Amniotic stem cell (primary cell): ENCODE measurements around the gene GRK6.
"Not testable (repeated sequence)": the region's sequence is repeated elsewhere in the genome, so short reads cannot be mapped to it uniquely, and the experiment has no call there.

Experiments
- DNase-seq: peaks from one replicate; lab custom pipeline; 2025; lab: John Stamatoyannopoulos, UW

The GRK6 gene

DNA sequence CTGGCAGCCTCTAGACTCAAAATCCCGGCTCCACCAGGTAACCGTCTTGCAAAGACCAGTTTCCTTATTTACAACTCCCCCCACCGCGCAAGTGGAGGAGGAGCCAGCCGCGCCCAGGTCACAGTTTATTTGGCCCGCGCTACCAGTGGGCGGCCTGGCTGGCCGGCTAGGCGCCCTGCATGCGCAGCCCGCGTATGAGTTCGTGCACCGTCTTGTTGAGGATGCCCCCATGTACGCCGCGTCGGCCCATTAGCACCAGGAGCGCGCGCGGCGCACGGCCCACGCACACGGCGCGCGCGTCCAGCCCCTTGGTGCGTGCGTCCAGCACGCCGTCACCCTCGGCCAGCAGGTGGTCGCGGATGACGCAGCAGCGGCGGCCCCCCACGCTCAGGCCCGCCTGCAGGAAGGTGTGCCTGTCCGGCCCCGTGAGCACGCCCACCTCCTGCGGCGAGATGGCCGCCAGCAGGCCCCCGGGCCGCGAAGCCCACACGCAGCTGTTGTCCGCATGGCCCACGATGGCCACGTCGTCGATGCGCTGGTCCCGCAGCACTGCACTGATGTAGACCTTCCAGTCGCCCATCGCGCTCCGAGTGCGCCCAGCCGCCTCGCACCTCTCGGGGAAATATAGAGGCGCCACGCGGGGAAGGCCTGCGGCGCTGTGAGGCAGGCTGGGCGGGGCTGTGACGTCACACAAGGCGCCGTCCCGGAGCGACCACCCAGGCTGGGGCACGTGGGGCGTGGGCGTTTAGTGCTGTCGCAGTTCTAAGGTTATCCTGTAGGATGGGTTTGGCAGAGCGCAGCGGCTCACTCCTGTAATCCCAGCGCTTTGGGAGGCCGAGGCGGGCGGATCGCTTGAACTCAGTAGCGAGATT is 26.2 kb upstream of the GRK6 start, which contains the start of gene PFN3:
Gene PFN3 (minus strand): TSS at position 665 of the 872 bp plus-strand sequence. CDS start 85 bp downstream, at position 580.
- no peak for DNase-seq

DNA sequence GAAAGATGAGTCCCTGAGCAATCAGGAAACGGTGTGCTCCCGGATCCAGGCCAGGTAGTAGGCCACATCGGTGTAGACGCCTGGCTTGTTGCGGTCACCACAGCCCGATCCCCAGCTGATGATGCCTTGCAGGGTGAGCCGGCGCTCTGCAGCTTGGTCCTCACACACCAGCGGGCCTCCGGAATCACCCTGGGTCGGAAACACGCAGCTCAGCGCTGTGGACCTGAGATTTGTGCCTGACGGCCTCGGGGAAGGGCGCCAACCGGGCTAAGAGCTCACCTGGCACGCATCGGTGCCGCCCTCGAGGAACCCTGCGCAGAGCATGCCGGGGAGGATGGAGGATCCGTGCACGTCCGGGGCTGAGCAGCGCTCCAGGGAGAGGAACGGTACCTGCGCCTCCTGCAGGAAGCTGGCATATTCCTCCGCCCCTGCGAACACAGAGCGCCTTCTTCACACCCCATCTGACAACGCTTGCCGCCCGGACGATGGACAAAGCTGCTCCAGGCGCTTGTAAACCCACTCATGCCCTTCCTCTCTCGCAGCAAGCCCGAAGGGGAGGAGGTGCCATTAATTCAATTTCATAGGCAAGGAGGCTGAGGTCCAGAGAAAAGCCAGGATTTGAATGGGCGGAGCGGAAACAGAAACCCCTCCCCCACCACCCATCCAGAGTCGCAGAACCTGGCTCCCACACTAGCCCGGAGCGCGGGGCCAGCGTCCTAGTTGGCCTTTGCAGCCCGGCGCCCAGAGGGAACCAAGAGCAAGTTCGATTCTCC is 24.0 kb upstream of the GRK6 start:
- no peak for DNase-seq

DNA sequence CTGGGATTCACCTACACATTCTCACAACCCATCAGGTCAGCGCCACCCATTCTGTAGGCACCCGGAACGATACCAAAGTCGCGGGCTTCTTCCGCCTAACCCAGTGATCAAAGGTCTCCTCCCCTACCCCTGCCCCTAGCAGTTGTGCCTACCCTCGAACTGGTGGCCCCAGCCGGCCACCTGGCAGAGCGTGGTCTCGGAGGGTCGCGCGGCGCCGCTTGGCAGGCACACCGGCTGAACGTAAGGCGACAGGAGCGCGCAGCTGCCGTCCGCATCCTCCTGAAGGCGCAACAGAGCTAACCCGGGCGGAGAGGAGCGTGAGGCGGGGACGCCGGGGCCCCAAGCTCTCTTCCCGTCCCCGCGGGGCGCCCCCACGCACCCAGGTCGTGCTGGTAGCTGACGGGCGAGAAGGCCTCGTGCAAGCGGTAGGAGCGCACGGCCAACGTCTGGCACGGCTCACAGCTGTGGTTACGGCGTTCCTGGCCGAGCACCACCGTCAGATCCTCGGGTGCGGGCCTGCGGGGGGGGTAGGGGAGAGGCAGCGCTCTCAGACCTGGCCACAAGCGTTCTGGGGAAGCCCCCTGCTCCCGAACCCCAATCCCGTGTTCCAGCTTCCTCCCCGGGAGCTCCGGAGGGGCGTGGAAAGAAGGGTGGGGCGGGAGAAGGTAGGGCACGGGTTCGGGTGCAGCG is 23.2 kb upstream of the GRK6 start:
- DNase-seq: no peak

DNA sequence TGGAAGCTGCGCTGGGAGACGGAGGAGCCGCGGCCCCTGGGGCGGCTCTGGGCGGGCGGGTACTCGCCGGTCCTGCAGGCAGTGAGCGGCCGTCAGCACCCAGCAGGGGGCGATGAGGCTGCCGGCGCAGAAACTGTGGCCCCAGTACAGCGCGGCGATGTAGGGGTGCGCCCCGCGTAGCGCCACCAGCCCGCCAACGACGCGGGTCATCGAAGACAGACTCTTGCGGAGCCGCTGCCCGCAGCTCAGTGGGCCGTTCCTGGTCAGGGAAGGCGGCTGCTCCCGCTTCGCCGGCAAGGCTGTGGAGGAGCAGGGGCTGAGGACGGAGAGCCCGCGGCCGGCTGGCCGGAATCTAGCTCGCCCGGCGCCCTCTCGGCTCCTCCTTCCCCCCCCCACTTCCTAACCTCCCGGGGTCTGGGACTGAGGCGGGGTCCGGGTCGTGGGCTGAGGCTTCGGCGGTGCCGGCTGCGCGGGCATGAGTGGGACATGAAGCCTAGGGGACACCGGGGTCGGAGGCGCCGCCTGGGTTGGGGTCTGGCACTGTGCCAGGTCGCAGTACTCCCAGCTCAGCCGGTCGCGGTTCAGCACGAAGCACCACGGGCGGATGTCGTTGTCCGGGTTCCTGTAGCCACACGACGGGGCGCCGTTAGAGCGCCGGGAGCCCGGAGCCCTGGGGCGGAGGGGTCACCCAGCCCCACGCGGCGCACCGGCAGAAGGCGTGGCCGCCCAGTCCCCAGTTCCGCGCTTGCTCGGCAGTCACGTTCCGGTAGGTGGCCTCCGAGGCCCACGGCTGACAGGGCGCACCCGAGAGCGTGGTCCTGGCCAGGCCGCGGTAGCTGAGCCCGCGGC is 22.5 kb upstream of the GRK6 start:
- peak; percentile 33 for DNase-seq

DNA sequence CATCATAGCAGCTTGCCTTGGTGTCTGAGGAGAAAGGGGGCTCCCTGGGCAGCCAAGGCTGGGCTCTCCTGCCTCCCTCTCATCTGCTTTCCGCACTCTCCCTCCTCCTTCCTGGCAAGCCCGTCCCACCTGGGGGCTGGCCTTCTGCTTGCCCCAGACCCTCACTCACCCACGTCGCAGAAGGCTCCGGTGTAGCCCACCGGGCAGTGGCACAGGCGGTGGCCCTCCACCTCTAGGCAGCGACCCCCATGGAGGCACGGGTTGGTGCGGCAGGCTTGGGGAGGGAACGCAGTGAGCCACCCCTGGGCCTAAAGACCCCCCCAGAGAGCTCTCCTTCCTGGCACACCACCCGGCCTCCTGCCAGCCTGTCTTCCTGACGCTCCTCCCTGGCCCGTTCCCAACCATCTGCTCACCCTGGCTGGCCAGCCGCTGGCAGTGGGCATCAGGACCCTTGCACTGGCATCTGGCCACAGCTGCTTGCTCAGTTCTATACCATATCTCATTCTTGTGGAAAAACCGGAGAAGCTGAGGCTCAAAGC is 21.8 kb upstream of the GRK6 start:
- no peak for DNase-seq

DNA sequence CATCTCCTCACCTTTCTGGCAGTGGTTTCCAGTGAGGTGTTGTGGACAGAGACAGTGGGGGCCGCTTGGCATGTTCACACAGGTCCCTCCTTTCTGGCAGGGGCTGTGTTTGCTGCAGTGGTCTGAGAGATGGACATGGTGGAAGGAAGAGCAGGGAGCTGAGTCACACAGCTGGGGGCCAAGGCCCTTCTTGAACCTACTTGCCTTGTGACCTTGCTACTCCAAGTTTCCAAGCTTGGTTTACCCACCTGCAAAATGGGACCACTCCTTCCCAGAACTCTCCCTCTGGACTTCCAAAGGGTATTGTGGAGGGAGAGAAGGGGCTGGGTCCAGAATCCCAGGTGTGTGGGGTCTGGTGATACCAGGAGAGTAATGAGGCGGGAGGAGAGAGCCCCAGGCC is 21.2 kb upstream of the GRK6 start:
- no peak for DNase-seq

DNA sequence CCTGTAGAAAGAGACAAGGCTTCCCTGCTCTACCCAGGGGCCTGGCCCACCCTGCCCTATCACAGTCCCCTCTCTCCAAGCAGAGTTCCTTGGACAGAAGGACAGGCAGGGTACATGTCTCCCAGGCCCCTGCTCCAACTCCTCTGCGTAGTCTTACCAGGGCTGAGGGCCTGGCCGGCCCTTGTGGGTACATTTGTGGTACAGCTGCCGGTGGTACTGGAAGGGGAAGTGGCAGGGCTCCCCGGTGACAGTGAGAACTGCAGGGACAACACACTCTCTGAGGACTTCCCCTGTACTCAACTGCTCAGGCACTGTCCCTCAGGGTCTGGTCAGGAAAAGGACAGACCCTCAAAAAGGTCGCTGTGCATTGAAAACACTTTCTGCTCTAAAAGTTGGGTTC is 20.7 kb upstream of the GRK6 start:
- DNase-seq: no peak

DNA sequence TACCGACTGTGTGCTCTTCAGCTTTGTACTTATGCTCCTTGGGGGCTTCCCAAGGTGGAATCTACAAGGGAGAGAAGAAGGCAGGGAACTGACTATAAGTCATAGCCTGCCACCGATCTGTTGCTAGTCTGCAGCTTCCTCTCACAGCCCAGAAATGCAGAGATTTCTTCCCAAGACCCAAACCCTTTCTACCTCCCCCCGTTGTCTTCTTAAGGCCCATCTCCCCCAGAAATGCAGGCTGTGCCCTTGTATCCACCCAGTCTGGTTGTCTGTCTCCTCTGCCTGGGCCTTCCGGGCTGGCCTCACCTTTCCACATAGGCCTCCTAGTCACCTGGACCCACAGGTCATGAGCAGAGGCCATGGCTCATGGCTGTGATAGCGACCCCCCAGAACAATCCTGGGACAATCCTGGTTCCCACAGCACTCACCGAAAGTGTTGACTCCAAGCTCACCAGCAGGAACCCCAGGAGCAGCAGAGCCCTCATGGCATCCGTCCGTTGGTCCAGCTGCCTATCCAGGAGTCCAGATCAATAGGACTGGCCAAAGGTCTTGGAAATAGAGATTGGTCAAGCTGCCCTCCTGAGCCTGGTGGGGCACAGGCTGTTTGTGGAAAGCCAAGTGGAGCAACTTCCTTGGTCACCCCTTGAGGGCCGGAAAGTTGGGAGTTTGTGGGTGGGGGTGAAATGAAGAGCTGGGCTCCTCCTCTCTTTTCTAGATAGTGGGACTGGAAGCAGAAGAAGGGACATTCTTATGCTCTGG is 17.3 kb upstream of the GRK6 start, which contains the start of gene F12:
Gene F12 (minus strand): TSS at position 522 of the 759 bp plus-strand sequence. CDS start 37 bp downstream, at position 485.
- DNase-seq: no peak

DNA sequence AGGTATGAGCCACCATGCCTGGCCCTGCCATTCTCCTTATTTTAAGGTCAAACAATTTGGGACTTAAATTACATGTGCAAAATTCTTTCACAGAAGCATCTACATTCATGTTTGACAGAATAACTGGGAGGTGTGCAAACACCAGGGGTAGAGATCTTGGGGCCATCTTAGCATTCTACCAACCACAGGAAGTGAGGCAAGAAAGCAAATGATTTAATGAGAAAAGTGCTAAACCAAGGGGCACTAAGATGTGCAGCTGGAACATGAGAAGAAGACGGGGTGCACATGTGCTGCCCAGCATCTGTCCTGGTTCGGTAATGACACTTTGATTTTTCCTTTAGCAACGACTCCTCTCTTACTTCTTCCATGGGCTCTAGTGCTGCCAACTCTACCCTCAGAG is 15.9 kb upstream of the GRK6 start:
- DNase-seq: no peak

DNA sequence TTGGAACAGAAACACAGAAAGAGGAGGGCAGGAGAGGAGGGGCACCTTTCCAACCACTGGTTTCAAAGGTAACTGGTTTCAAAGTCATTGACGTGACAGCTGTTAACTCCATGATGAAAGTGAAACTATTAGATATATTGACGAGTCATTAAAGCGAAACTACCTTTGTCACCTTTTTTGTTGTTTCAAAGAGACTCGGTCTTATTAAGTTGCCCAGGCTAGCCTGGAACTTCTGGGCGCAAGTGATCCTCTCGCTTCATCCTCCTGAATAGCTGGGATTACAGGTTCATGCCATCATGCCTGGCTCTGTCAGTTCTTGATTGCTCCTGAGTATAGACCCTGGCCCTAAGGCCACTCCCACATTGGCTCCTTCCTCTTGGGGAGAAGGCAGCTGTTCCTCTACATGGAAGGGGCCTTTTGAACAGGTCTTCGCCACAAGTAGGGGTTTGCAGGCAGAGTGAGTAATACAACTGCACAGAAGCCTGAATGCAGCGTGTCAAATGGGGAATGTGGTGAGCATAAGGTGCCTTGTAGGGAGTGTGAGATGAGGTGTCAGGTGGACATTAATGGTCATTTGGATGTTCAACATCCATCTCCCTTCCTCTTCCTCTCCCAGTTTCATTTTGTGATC is 13.8 kb upstream of the GRK6 start:
- DNase-seq: no peak

DNA sequence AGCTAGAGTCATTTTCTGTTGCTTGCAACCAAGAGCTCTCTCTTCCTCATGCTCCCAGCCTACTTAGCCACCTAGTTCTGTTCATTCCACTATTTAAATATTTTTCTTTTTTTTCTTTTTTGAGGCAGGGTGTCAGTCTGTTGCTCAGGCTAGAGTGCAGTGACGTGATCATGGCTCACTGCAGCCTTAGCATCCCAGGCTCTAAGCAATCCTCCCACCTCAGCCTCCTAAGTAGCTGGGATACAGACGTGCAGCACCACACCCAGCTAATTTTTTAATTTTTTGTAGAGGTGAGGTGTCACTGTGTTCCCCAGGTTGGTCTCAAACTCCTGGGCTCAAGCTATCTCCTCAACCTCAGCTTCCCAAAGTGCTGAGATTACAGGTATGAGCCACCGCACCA is 12.0 kb upstream of the GRK6 start:
- no peak for DNase-seq

DNA sequence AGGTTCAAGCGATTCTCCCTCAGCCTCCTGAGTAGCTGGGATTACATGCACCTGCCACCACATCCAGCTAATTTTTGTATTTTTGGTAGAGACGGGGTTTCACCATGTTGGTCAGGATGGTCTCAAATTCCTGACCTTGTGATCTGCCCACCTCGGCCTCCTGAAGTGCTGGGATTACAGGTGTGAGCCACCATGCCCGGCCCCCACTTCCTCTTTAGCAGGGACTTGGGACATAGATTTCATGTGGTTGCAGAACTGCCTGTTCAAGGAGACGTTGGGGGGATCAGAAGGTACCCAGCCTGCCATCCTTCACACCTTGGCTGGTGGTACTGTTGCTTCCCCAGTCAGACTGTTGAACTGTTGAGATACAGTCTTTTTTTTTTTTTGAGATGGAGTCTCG is 9.4 kb upstream of the GRK6 start:
- not testable (repeated sequence) for DNase-seq

DNA sequence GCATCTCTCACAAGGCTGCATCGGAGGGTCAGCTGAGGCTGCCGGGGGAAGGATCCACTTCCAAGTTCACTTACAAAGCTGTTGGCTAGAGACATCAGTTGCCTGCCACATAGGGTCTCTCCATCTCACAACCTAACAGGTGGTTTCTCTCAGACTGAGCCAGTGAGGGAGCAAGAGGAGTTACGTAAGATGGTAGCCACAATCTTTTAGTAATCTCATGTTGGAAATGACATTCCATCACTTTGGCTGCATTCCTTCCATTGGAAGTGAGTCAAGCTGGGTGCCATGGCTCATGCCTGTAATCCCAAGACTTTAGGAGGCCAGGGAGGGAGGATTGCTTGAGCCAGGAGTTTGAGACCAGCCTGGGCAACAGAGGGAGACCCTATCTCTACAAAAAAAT is 7.4 kb upstream of the GRK6 start:
- no peak for DNase-seq

DNA sequence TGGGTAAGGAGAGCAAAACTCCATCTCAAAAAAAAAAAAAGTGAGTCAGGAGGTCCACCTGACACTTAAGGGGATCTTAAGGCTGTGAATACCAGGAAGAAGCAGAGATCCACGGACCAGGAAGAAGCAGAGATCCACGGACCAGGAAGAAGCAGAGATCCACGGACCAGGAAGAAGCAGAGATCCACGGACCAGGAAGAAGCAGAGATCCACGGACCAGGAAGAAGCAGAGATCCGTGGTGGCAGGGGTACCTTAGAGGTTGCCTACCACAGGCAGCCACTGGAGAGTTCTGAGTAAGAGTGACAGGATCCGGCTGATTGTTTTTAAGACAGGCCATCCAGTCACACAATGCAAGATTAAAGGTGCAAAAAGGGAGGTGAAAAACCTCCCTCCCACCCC is 6.0 kb upstream of the GRK6 start:
- DNase-seq: not testable (repeated sequence)

DNA sequence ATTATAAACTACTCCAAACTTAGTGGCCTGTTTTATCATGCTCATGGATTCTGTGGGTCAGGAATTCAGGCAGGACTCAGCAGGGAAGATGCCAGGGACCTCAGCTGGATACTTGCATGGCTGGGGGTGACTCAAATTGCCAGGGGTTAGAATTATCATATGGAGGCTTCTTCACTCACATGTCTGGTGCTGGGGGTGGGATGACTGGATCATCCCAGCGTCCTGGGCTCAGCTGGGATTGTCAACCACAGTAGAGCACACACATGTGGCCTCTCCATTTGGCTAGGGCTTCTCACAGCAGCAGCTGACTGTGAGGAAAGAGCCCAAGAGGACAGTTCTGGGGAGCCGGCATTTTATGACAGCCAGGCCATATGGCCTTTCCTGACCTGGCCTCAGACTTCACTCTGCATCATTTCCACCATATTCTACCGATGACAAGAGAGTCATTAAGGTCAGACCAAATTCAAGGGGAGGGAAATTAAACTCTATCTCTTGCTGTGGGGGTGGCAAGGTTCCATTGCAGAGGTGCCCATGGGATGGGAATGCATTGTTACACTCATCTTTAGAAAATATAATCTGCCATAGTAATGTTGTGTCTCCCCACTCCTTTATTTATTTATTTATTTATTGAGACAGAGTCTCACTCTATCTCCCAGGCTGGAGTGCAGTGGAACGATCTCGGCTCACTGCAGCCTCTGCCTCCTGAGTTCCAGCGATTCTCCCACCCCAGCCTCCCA is 5.2 kb upstream of the GRK6 start:
- no peak for DNase-seq

DNA sequence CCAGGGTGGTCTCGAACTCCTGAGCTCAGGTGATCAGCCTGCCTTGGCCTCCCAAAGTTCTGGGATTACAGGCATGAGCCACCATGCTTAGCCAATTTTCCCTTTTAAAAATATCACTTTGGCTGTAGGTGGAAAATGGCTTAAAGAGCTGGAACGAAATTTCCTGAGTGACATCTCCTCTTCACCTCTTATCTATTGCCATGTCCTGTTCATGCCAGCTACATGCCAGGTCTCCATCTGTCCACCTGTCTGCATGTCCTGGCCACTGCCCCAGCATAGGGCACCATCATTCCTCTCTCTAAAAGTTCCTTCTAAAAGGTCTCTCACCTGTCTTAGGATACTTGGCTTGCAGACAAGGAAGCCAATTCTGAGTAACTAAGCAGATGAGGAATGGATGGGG is 2.8 kb upstream of the GRK6 start:
- DNase-seq: no peak

DNA sequence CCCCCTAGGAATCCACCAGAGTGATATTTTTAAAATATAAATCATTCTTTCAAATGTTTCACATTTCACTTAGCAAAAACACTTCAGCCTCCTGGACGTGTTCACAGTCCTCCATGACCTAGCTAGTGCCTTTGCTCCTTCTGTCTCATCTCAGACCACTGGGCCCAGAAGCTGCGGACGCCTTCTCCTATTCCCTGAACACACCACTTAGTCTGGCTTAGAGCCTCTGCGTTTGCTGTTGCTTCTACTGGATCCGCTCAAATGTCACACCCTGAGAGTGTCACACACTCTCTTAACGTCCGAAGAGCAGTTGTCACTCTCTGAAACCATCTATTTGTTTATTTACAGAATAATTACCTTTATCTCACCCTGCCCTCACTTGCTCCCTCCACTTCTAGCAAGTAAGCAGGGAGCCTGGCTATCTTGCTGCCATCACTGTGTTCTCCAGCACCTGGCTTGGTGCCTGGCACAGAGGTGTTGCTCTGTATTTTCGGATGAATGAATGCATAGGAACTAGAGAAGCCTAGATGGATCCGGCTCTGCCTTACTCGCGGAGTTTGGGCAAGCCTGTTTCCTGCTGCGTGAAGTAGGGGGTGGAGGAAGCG is 1.2 kb upstream of the GRK6 start:
- DNase-seq: no peak

DNA sequence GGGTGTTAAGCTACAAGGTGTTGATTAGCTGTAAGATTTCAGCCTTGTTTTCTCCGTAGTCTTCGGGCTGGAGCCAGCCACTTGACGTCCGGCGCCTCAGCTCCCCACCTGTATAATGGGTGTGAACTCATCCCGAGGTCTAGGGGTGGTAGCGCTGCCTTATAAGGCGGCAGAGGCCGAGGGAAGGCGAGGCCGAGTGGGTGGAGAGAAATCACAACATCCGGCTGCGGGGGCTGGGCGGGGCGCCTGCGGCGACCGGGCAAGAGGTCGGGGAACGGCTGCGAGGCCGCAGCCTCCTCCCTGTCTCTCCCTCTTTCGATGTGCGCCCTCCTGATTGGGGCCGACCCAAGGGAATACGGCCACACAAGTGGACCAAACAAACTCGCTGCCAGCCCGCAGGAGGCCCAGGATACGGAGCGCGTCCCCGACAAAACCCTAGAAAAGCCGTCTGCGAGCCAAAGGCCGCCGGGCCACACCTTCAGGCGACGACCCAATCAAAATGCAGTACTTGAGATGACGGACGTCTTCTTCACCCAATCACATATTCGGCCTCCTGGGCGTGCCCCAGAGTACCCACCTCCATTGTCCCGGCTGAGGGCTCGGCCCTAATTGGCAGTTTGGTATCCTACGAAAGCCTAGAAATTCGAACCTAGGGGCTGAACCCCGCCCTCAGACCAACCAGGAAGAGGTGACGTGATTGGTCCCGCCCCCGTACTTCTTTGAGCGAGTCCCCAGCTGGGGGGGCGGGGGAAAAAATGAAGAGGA is 493 bp upstream of the GRK6 start:
- DNase-seq: peak; percentile 100
